Fibroblast of lung (primary cell): ENCODE data around the gene ZNF716. TPM values are rescaled to one million over a fixed set of nuclear protein-coding genes. Genes with fewer than 3 reads are reported as not detected.
"Not testable (repeated sequence)": the region's sequence is repeated elsewhere in the genome, so short reads cannot be mapped to it uniquely, and the experiment has no call there.

ENCODE experiments used
- DNase-seq, 2 donors: peaks; one replicate each; pipeline versions ENCODE4 v3.0.0 to v3.0.0-alpha.2; 2010; ENCODE audit warnings: low read depth in 2 of 2
- H2AFZ ChIP-seq: 2 replicates; pipeline ENCODE4 v1.5.1; 2012; ENCODE audit warnings: low read length, control low read depth, inconsistent platforms
- H3K27ac ChIP-seq: 2 replicates; pipeline ENCODE4 v1.5.1; 2011; ENCODE audit warnings: low read length, control low read depth; ENCODE audit not compliant: insufficient read depth
- H3K27me3 ChIP-seq: 2 replicates; pipeline ENCODE4 v1.5.1; 2011; ENCODE audit warnings: mild to moderate bottlenecking, low read length; ENCODE audit not compliant: control insufficient read depth, insufficient read depth
- H3K36me3 ChIP-seq: 2 replicates; pipeline ENCODE4 v1.5.1; 2011; ENCODE audit warnings: low read length; ENCODE audit not compliant: control insufficient read depth, insufficient read depth
- H3K4me1 ChIP-seq: 2 replicates; pipeline ENCODE4 v1.5.1; 2011; ENCODE audit warnings: low read length; ENCODE audit not compliant: control insufficient read depth, insufficient read depth; ENCODE audit errors: extremely low read depth
- H3K4me2 ChIP-seq: 2 replicates; pipeline ENCODE4 v1.5.1; 2011; ENCODE audit warnings: low read length, control low read depth; ENCODE audit not compliant: insufficient read depth; ENCODE audit errors: extremely low read depth
- H3K4me3 ChIP-seq, 4 experiments: fragments of 200-600 bp in 1 of 4; sonication (generic) in 1 of 4; replicated peaks in 1 of 4; 2 replicates each; pipeline ENCODE4 v1.5.1; 2011 to 2016; ENCODE audit warnings: low read length in 4 of 4, low read depth in 3 of 4, mild to moderate bottlenecking in 3 of 4, control low read depth in 2 of 4, inconsistent platforms in 1 of 4, mixed read lengths in 1 of 4; ENCODE audit not compliant: insufficient read depth in 1 of 4; ENCODE audit errors: control extremely low read depth in 1 of 4
- H3K79me2 ChIP-seq: 2 replicates; pipeline ENCODE4 v1.5.1; 2012; ENCODE audit warnings: mild to moderate bottlenecking, low read length, inconsistent platforms; ENCODE audit not compliant: control insufficient read depth, insufficient read depth
- H3K9ac ChIP-seq: 2 replicates; pipeline ENCODE4 v1.5.1; 2011; ENCODE audit warnings: mild to moderate bottlenecking, low read length, control low read depth; ENCODE audit not compliant: insufficient read depth
- H3K9me3 ChIP-seq: 2 replicates; pipeline ENCODE4 v1.5.1; 2012; ENCODE audit warnings: low read depth, low read length; ENCODE audit not compliant: control insufficient read depth, insufficient read depth
- H4K20me1 ChIP-seq: 2 replicates; pipeline ENCODE4 v1.5.1; 2011; ENCODE audit warnings: low read length; ENCODE audit not compliant: control insufficient read depth, insufficient read depth; ENCODE audit errors: extremely low read depth
- CTCF ChIP-seq, 2 donors: IDR thresholded peaks in 1 of 2; conservative IDR thresholded peaks in 1 of 2; 1 replicate in 1 of 2; 2 replicates in 1 of 2; pipeline ENCODE4 v1.5.1; 2011 to 2012; ENCODE audit warnings: low read length in 2 of 2, control low read depth in 1 of 2, inconsistent platforms in 1 of 2, low read depth in 1 of 2, mild to moderate bottlenecking in 1 of 2
- EZH2 ChIP-seq: IDR thresholded peaks from 2 replicates; pipeline ENCODE4 v1.5.1; 2012; ENCODE audit warnings: low read length, control low read depth, mild to moderate bottlenecking; ENCODE audit errors: missing control alignments
- polyA plus RNA-seq, 2 donors: library from polyadenylated mRNA; depleted of rRNA in 1 of 2; stranded (reverse) in 1 of 2; unstranded in 1 of 2; fragments of >200 nt; gene quantifications; 2 replicates each; pipeline ENCODE4 v1.2.1, GENCODE V29; 2011 to 2012; ENCODE audit warnings: missing spikeins in 1 of 2
- total RNA-seq: library from RNA; depleted of rRNA; stranded (reverse); fragments of >200 nt; gene quantifications from 2 replicates; pipeline ENCODE4 v1.2.1, GENCODE V29; 2014

The ZNF716 gene
- total and polyA plus RNA-seq, 2 donors (not counting 1 experiment from before 2014, with no cell fraction given), result not detected

- no peaks in the 10 kb centered on the region for H3K36me3 ChIP-seq
- no peak for DNase-seq
- TF ChIP-seq CTCF (conservative IDR thresholded peaks at IDR 0.05 in 1 of 2, IDR thresholded peaks at IDR 0.05 in 1 of 2; ENCODE audit: low read depth in 1 of 2, low read length in 2 of 2) (no peak), EZH2 (no peak)
- H3K9ac ChIP-seq, result no peak overlapping the region
- no peak overlapping the region for H3K4me3 ChIP-seq
- H3K9me3 ChIP-seq, result no peaks in the 10 kb centered on the region
- no peaks in the 10 kb centered on the region for H4K20me1 ChIP-seq
- no peaks in the 10 kb centered on the region for H3K27me3 ChIP-seq
- H3K4me1 ChIP-seq, result no peaks in the 10 kb centered on the region
- no peak overlapping the region for H3K4me2 ChIP-seq
- H3K27ac ChIP-seq, result no peak overlapping the region
- no peak overlapping the region for H2AFZ ChIP-seq
- H3K79me2 ChIP-seq, result no peaks in the 10 kb centered on the region
Measured at GRCh38 chr7:57437581-57437980, 12.4 kb upstream of the ZNF716 start.

- no peak overlapping the region for H3K27ac ChIP-seq
- no peaks in the 10 kb centered on the region for H3K9me3 ChIP-seq
- TF ChIP-seq EZH2 (no peak), CTCF (conservative IDR thresholded peaks at IDR 0.05 in 1 of 2, IDR thresholded peaks at IDR 0.05 in 1 of 2; ENCODE audit: low read depth in 1 of 2, low read length in 2 of 2) (no peak)
- DNase-seq, result no peak
- H4K20me1 ChIP-seq, result no peaks in the 10 kb centered on the region
- H3K27me3 ChIP-seq, result no peaks in the 10 kb centered on the region
- H3K4me2 ChIP-seq, result no peak overlapping the region
- no peaks in the 10 kb centered on the region for H3K79me2 ChIP-seq
- H3K4me1 ChIP-seq, result no peaks in the 10 kb centered on the region
- no peak overlapping the region for H3K4me3 ChIP-seq
- no peaks in the 10 kb centered on the region for H3K36me3 ChIP-seq
- H3K9ac ChIP-seq, result no peak overlapping the region
- H2AFZ ChIP-seq, result no peak overlapping the region
Measured at GRCh38 chr7:57438244-57438643, 11.7 kb upstream of the ZNF716 start.

DNA sequence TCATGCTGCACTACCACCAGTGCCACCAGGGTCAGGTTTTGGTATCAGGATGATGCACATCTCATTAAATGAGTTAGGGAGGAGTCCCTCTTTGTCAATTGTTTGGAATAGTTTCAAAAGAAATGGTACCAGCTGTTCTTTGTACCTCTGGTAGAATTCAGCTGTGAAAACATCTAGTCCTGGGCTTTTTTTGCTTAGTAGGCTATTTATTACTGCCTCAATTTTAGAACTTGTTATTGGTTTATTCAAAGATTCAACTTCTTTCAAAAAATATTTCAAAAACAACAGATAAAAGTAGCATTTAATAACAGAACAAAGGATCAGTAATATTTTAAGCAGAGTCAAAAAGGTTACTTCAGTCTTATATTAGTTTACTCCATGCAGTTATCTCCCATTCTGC, 6.4 kb upstream of the ZNF716 start:
- no peaks in the 10 kb centered on the region for H3K9me3 ChIP-seq
- H2AFZ ChIP-seq, result no peak overlapping the region
- H3K27me3 ChIP-seq, result no peaks in the 10 kb centered on the region
- no peaks in the 10 kb centered on the region for H3K4me1 ChIP-seq
- H3K79me2 ChIP-seq, result no peaks in the 10 kb centered on the region
- H3K4me2 ChIP-seq, result no peak overlapping the region
- H4K20me1 ChIP-seq, result no peaks in the 10 kb centered on the region
- no peak overlapping the region for H3K4me3 ChIP-seq
- DNase-seq, result no peak
- H3K36me3 ChIP-seq, result no peaks in the 10 kb centered on the region
- TF ChIP-seq EZH2 (no peak), CTCF (conservative IDR thresholded peaks at IDR 0.05 in 1 of 2, IDR thresholded peaks at IDR 0.05 in 1 of 2; ENCODE audit: low read depth in 1 of 2, low read length in 2 of 2) (no peak)
- H3K27ac ChIP-seq, result no peak overlapping the region
- H3K9ac ChIP-seq, result no peak overlapping the region

DNA sequence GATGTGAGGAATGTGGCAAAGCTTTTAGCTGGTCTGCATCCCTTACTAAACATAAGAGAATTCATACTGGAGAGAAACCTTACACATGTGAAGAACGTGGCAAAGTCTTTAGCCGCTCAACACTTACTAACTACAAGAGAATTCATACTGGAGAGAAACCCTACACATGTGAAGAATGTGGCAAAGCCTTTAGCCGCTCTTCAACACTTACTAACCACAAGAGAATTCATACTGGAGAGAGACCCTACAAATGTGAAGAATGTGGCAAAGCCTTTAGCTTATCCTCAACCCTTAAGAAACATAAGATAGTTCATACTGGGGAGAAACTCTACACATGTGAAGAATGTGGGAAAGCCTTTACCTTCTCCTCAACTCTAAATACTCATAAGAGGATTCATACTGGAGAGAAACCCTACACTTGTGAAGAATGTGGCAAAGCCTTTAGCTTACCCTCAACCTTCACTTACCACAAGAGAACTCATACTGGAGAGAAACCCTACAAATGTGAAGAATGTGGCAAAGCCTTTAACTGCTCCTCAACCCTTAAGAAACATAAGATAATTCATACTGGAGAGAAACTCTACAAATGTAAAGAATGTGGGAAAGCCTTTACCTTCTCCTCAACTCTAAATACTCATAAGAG, 19.3 kb downstream of the ZNF716 start:
- not testable (repeated sequence) for H3K9me3 ChIP-seq, H3K4me3 ChIP-seq, H3K27ac ChIP-seq, DNase-seq, H4K20me1 ChIP-seq, H3K36me3 ChIP-seq, H3K79me2 ChIP-seq, H2AFZ ChIP-seq, H3K9ac ChIP-seq, H3K4me1 ChIP-seq, H3K27me3 ChIP-seq, H3K4me2 ChIP-seq

DNA sequence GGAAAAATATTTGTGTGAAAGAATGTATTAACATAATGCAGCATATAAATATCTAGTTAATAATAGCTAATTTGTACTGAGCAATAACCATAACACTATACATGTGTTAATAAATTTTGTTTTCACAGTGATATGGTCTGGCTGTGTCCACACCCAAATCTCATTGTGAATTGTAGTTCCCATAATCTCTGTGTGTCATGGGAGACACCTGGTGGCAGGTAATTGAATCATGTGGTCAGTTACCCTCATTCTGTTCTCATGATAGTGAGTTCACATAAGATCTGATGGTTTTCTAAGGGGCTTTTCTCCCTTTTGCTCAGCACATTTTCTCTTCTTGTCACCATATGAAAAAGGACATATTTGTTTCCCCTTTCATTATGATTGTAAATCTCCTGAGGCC, 30.3 kb downstream of the ZNF716 start:
- H2AFZ ChIP-seq, H3K9me3 ChIP-seq, H3K79me2 ChIP-seq, H3K4me1 ChIP-seq, H3K9ac ChIP-seq, DNase-seq, H4K20me1 ChIP-seq, H3K27ac ChIP-seq, H3K4me3 ChIP-seq, H3K36me3 ChIP-seq, H3K4me2 ChIP-seq, H3K27me3 ChIP-seq: not testable (repeated sequence)
